VCaP (cell line): ENCODE results near the gene VWA5B1.

ENCODE experiments used
- H3K27ac ChIP-seq: fragments of 450-650 bp; 2 replicates; pipeline ENCODE4 v1.5.1; 2017
- TF ChIP-seq, protein P1 (sequence below): fragments of 450-650 bp; conservative IDR thresholded peaks from 2 replicates; pipeline ENCODE4 v1.5.1; 2017; ENCODE audit warnings: mild to moderate bottlenecking, moderate library complexity

Gene VWA5B1

DNA sequence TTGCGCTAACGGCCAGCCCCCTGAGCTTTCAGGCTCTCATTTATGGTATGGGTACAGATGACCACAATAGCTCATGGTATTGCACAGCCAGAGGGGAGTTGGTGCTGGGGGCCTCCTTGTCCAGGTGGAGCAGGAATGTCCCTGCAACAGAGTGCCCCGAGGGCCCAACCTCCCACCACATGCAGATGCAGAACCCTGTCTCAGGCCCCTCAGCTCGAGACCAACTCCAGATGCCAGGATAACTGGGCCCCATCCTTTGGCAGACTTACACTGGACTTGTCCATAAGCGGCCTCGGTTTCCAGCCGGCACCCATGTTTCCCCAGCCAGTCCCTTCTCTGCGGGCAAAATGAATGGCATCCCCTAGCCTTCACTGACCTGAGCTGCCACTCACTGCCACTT lies 67.1 kb downstream of the VWA5B1 start:
- TF ChIP-seq, protein P1, sequence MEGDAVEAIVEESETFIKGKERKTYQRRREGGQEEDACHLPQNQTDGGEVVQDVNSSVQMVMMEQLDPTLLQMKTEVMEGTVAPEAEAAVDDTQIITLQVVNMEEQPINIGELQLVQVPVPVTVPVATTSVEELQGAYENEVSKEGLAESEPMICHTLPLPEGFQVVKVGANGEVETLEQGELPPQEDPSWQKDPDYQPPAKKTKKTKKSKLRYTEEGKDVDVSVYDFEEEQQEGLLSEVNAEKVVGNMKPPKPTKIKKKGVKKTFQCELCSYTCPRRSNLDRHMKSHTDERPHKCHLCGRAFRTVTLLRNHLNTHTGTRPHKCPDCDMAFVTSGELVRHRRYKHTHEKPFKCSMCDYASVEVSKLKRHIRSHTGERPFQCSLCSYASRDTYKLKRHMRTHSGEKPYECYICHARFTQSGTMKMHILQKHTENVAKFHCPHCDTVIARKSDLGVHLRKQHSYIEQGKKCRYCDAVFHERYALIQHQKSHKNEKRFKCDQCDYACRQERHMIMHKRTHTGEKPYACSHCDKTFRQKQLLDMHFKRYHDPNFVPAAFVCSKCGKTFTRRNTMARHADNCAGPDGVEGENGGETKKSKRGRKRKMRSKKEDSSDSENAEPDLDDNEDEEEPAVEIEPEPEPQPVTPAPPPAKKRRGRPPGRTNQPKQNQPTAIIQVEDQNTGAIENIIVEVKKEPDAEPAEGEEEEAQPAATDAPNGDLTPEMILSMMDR: no peak
- peak overlapping the region; percentile 94 for H3K27ac ChIP-seq

DNA sequence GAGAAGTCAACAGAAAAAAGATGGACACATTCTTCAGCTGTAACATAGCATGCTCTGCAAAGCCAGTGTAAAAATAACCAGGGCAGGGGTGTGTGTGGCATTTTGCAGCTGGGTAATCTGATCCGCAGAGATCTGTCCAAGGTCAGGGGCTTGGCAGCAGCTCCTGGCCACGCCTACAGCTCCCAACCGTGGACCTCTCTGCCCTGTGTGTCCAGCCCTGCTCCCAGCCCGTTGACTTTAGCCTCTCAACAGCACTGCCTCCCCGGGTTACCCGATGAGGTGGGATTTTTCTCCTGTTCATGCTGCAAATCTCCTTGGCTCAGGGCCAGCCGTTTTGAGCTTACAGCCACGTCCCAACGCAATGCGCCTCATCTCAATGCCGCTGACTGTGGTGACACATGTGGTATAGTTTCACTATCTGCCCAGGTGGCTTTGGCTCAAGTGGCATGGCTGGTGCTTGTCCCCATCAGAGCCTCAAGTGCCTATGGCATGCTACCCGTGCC lies 68.1 kb downstream of the VWA5B1 start:
- H3K27ac ChIP-seq: peak overlapping the region; percentile 94
- TF ChIP-seq, protein P1: no peak

DNA sequence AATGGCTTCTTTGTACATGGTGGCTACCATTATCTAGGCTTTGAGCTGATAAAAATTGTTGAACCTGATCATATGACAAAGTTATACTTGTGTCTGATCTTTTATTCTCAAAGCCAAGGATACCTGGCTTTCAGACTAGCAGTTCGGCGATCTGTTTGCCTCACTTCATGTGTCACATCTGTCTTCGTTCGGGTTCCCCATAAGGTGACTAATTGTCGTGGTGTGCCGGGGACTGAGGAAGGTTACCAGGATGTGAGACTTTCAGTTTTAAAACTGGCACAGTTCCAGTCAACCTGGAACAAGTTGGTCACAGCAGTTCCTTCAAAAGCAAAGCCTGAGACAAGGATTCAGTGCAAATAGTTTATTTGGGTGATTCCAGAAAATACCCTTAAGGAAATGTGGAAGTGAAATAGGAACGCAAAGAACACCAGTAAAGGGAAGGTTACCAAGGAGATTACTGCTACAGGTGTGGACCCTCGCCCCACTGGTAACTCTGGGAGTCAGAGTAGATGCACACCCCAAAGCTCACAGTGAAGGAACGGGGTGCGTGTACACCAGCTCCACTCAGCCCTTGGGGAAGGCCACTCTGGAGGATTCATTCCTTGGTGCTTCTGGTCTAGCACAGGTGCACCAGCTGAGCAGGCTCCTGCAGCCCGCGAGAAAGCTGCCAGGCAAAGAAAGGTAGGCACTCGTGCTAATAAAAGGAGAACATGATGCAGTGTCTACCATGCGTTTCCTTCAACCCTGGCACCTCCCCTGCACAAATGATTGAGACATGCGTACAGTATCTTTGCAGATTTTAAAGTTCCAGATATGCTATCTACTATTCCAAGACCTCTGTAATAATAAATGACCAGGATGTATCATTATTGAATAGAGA lies 69.0 kb downstream of the VWA5B1 start:
- peak overlapping the region; percentile 94 for H3K27ac ChIP-seq
- TF ChIP-seq, protein P1: no peak

DNA sequence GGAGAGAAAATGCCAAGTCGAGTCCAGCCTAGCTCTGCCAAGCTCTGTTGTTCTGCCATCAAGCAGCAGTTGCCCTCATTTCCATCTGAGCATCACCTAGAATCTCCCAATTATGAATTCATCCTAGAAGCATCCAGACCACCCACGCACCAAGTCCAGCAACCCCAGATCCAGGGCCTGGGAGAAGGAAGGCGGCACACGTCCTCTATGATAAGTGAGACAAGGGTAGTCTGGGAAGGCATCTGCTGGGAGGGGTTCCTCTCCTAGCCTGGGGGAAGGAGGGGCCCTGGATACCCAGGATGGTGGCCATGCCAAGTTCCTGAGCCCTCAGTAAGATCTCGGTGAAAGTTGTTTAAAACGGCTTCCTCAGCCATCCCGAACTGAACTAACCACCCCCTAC lies 70.7 kb downstream of the VWA5B1 start:
- TF ChIP-seq, protein P1: no peak
- peak overlapping the region; percentile 94 for H3K27ac ChIP-seq

DNA sequence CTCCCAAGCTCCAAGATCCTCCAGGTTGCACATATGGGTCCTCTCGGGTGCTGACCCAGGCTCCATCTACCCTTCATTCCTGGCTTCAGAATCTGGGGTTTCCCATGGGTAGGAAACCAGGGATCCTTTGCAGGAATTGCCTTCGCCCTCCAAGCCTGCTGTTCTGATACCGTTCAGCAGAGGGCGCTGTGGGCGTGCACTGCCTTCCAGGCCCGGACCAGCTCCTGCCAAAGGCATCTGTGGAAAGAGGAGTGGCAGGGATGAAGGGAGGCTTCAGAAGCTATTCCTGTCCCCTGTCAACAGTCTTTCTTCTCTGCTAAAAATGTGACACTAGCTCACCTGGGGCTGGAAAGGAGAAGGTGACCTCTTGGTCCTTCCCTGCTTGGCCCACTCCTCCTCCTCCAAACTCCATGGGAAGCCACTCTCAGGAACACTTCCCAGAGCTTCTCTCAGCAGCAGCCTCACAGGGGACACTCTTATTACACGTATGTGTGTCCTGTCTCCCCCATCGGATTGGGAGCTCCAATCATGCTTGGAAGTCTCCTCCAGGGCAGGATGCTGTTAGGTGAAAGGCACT lies 71.2 kb downstream of the VWA5B1 start:
- TF ChIP-seq, protein P1: peak; percentile 88
- H3K27ac ChIP-seq: peak overlapping the region; percentile 94

DNA sequence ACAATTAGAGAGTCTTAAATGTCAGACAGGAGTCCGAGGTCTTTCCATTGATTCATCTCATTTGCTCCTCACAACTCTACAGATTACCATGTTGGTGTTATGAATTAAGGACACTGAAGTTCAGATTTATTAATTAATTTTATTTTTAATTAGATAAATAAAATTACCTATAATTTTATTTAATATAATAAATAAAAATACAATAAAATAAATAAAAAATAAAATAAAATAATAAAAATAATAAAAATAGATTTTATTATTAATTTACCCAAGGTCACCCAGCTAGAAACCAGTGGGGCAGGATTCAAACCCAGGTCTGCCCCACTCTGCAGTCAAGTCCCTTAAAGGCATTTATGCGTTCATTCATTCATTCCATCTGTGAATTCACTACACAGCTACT lies 72.2 kb downstream of the VWA5B1 start:
- H3K27ac ChIP-seq: peak overlapping the region; percentile 94
- TF ChIP-seq, protein P1: no peak

DNA sequence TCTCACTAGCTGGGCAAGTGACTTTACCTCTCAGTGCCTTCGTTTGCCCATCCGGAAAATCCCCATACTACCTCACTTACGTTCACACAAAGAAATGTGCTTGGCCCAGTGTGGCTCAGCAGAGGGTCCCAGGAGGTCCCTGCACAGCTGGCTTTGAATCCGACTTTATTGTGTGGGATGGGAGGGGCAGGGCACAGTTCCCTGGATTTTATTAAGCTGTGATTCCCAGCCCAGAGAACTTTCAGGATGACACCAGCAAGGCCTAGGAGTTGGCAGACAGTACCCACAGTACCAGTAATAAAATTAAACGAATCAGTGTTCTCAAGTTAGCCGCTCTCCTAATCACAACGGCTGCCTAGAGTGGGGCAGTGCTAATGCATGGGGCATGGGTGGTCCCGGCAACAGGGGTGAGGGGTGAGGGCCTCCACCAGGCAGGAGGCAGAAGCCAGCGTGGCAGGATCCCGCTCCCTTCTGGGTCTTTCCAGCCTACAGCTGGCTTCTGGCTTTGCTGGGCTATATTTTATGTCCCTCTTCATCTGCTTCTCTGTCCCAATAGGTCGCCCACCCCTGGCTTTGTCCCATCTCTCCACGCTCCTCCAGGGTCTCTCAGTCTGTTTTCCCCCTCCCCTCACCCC lies 74.9 kb downstream of the VWA5B1 start:
- TF ChIP-seq, protein P1: no peak
- H3K27ac ChIP-seq: peak overlapping the region; percentile 91
